WTC11 (cell line): ENCODE results near the gene SLC4A1AP. TPM values are rescaled to one million over a fixed set of nuclear protein-coding genes. Genes with fewer than 3 reads are reported as not detected.
"Not testable (repeated sequence)": the region's sequence is repeated elsewhere in the genome, so short reads cannot be mapped to it uniquely, and the experiment has no call there.

Experiments
- ATAC-seq: fragments of 200-7000 bp; cut with Tn5 transposase; 2 replicates; pipeline ENCODE4 v1.10.0; 2021; ENCODE audit warnings: mild to moderate bottlenecking, moderate library complexity
- CTCF ChIA-PET: fragments of 300-600 bp; sonication (Branson Sonifier 250); formaldehyde crosslinking; loops from one replicate; lab custom pipeline; 2021; ENCODE audit warnings: antibody characterized with exemption; lab: Charles Lee
- POLR2A ChIA-PET: fragments of 350-600 bp; sonication (Branson Sonifier 250); formaldehyde crosslinking; loops from one replicate; lab custom pipeline; 2021; ENCODE audit warnings: antibody characterized with exemption; lab: Charles Lee
- DNase-seq: peaks from one replicate; pipeline ENCODE4 v3.0.0; 2021; ENCODE audit warnings: low spot score
- H3K27ac Mint-ChIP-seq: 2 replicates; pipeline ENCODE4 v1.8.0; 2021; ENCODE audit warnings: mixed read lengths
- H3K27me3 Mint-ChIP-seq: 2 replicates; pipeline ENCODE4 v1.8.0; 2021; ENCODE audit warnings: low read depth, mild to moderate bottlenecking, moderate library complexity, mixed read lengths
- H3K36me3 Mint-ChIP-seq: 2 replicates; pipeline ENCODE4 v1.8.0; 2021; ENCODE audit warnings: mixed read lengths
- H3K4me1 Mint-ChIP-seq: 2 replicates; pipeline ENCODE4 v1.8.0; 2022; ENCODE audit warnings: mixed read lengths
- H3K4me3 Mint-ChIP-seq: 2 replicates; pipeline ENCODE4 v1.8.0; 2021; ENCODE audit warnings: mild to moderate bottlenecking, moderate library complexity, mixed read lengths
- H3K9me3 Mint-ChIP-seq: 2 replicates; pipeline ENCODE4 v1.8.0; 2021; ENCODE audit warnings: mixed read lengths
- CBFB ChIP-seq: sonication (generic); formaldehyde crosslinking; IDR thresholded peaks from 2 replicates; pipeline ENCODE4 v1.8.1; 2022; ENCODE audit warnings: mild to moderate bottlenecking, low read depth, missing genetic modification reagents
- CDX4 ChIP-seq: fragments of 250-450 bp; sonication (Bioruptor Pico); IDR thresholded peaks from 2 replicates; pipeline ENCODE4 v1.9.0; 2021; ENCODE audit warnings: moderate library complexity, mild to moderate bottlenecking, inconsistent platforms, borderline replicate concordance
- CTCF ChIP-seq: fragments of 200-600 bp; IDR thresholded peaks from 2 replicates; pipeline ENCODE4 v1.8.0; 2022; ENCODE audit warnings: antibody characterized with exemption
- ERG ChIP-seq: fragments of 250-450 bp; sonication (Bioruptor Pico); IDR thresholded peaks from 2 replicates; pipeline ENCODE4 v1.8.0; 2021; ENCODE audit warnings: mild to moderate bottlenecking
- ETV6 ChIP-seq: sonication (generic); formaldehyde crosslinking; IDR thresholded peaks from 2 replicates; pipeline ENCODE4 v1.8.1; 2022; ENCODE audit warnings: mild to moderate bottlenecking, missing genetic modification reagents
- GABPB1 ChIP-seq: sonication (generic); formaldehyde crosslinking; IDR thresholded peaks from 2 replicates; pipeline ENCODE4 v1.8.1; 2023; ENCODE audit warnings: mild to moderate bottlenecking, missing genetic modification reagents
- HMGXB4 ChIP-seq: sonication (generic); formaldehyde crosslinking; IDR thresholded peaks from 2 replicates; pipeline ENCODE4 v1.8.1; 2023; ENCODE audit warnings: mild to moderate bottlenecking, moderate library complexity, missing genetic modification reagents
- IRF1 ChIP-seq: sonication (generic); formaldehyde crosslinking; IDR thresholded peaks from 2 replicates; pipeline ENCODE4 v1.8.0; 2023; ENCODE audit warnings: missing genetic modification reagents
- KAT7 ChIP-seq: sonication (generic); formaldehyde crosslinking; IDR thresholded peaks from 2 replicates; pipeline ENCODE4 v1.8.1; 2023; ENCODE audit warnings: missing genetic modification reagents, mild to moderate bottlenecking, borderline replicate concordance
- NFATC4 ChIP-seq: fragments of 250-450 bp; sonication (Bioruptor Pico); IDR thresholded peaks from 2 replicates; pipeline ENCODE4 v1.9.0; 2021; ENCODE audit warnings: mild to moderate bottlenecking
- NFE2L1 ChIP-seq: sonication (generic); formaldehyde crosslinking; IDR thresholded peaks from 2 replicates; pipeline ENCODE4 v1.8.1; 2023; ENCODE audit warnings: missing genetic modification reagents
- TEAD1 ChIP-seq: sonication (generic); formaldehyde crosslinking; IDR thresholded peaks from 2 replicates; pipeline ENCODE4 v1.8.0; 2022; ENCODE audit warnings: mild to moderate bottlenecking, missing genetic modification reagents
- ZNF121 ChIP-seq: sonication (generic); formaldehyde crosslinking; IDR thresholded peaks from 2 replicates; pipeline ENCODE4 v1.8.0; 2023; ENCODE audit warnings: missing genetic modification reagents
- ZNF317 ChIP-seq: sonication (generic); formaldehyde crosslinking; IDR thresholded peaks from 2 replicates; pipeline ENCODE4 v1.8.1; 2023; ENCODE audit warnings: low read depth, mild to moderate bottlenecking, moderate library complexity, missing genetic modification reagents, borderline replicate concordance
- ZNF671 ChIP-seq: fragments of 250-450 bp; sonication (Bioruptor Pico); IDR thresholded peaks from 2 replicates; pipeline ENCODE4 v1.8.0; 2021; ENCODE audit warnings: mild to moderate bottlenecking
- total RNA-seq: library from RNA; stranded (reverse); gene quantifications from 3 replicates; pipeline ENCODE4 v1.2.3, GENCODE V29; 2021

Gene SLC4A1AP
- total RNA-seq, 1 experiment from 2014 or later = 20.1 TPM

- Mint-ChIP-seq H3K36me3 (peaks cover 22% of the 10 kb centered on the region), H3K4me3 (no peak overlapping the region), H3K4me1 (no peaks in the 10 kb centered on the region), H3K9me3 (no peaks in the 10 kb centered on the region), H3K27me3 (no peaks in the 10 kb centered on the region), H3K27ac (no peak overlapping the region; the same call in 1 of the 2 replicates)
- TF ChIP-seq CTCF (peak; percentile 98), CDX4 (CRISPR knock-in tag) (no peak), NFATC4 (CRISPR knock-in tag) (no peak), HMGXB4 (CRISPR knock-in tag) (peak; percentile 45; the same call in 1 of the 2 replicates), TEAD1 (CRISPR knock-in tag) (peak; percentile 43; the same call in 1 of the 2 replicates), ZNF317 (CRISPR knock-in tag) (no peak)
- DNase-seq = peak; percentile 84
- POLR2A ChIA-PET = interaction anchor here (0.6 kb wide), 1 partner anchor 382 kb away, joined by 3 read pairs; no protein-coding TSS in a partner anchor
- CTCF ChIA-PET = interaction anchor here (0.5 to 2.7 kb wide), 73 partner anchors 8 to 1248 kb away, joined by 3 to 27 read pairs (median 4); partner anchors contain the start of genes BABAM2, CCDC121, GPN1 and NRBP1
- peak; percentile 95 for ATAC-seq
Measured at GRCh38 chr2:27683390-27684071, 19.8 kb downstream of the SLC4A1AP start.

GRCh38 chr2:27685006-27685405, 21.3 kb downstream of the SLC4A1AP start:
- POLR2A ChIA-PET, H3K9me3 Mint-ChIP-seq, H3K4me3 Mint-ChIP-seq, DNase-seq, H3K27me3 Mint-ChIP-seq, CTCF ChIA-PET, ATAC-seq, H3K27ac Mint-ChIP-seq, H3K4me1 Mint-ChIP-seq: not testable (repeated sequence)
- H3K36me3 Mint-ChIP-seq = peaks cover 18% of the 10 kb centered on the region

- Mint-ChIP-seq H3K9me3 (no peaks in the 10 kb centered on the region), H3K4me3 (no peak overlapping the region), H3K36me3 (peaks cover 18% of the 10 kb centered on the region), H3K27ac (no peak overlapping the region), H3K27me3 (no peaks in the 10 kb centered on the region), H3K4me1 (no peaks in the 10 kb centered on the region)
- ChIA-PET POLR2A (no interaction called here), CTCF (no interaction called here)
- ATAC-seq (no peak), DNase-seq (no peak)
- TF ChIP-seq TEAD1 (CRISPR knock-in tag) (no peak), CBFB (CRISPR knock-in tag) (no peak), NFE2L1 (no peak), GABPB1 (no peak), ETV6 (CRISPR knock-in tag) (no peak), ZNF671 (CRISPR knock-in tag) (no peak), ERG (CRISPR knock-in tag) (no peak), CDX4 (CRISPR knock-in tag) (no peak), IRF1 (CRISPR knock-in tag) (no peak), ZNF121 (CRISPR knock-in tag) (no peak), KAT7 (CRISPR knock-in tag) (no peak)
Measured at GRCh38 chr2:27685577-27685976, 21.9 kb downstream of the SLC4A1AP start.
